ENCODE data around the gene CACNA1D.

GRCh38 chr3:53553200-53553599 is 58.8 kb downstream of the CACNA1D start:
- TF ChIP-seq POLR2A (IDR thresholded peaks at IDR 0.05; ENCODE audit: low read depth, low read length) (no peak), POLR2AphosphoS5 (IDR thresholded peaks at IDR 0.05; ENCODE audit: insufficient read depth, low read depth, low read length) (no peak), CTCF (IDR thresholded peaks at IDR 0.05; ENCODE audit: extremely low read depth in 1 of 2, insufficient read depth in 1 of 2, low read depth in 1 of 2, low read length in 2 of 2) (no peak), EZH2 (IDR thresholded peaks at IDR 0.05; ENCODE audit: borderline replicate concordance, low read depth, low read length, severe bottlenecking) (no peak), MYC (IDR thresholded peaks at IDR 0.05; ENCODE audit: low read depth, low read length) (no peak), MAX (IDR thresholded peaks at IDR 0.05; ENCODE audit: insufficient read depth, insufficient read length) (no peak), JUN (IDR thresholded peaks at IDR 0.05; ENCODE audit: borderline replicate concordance, insufficient read depth, insufficient read length, low read depth) (no peak), GATA2 (IDR thresholded peaks at IDR 0.05; ENCODE audit: insufficient read depth, insufficient read length, low read depth, low read length) (no peak)
